Stimulated activated CD4-positive, alpha-beta T cell treated with anti-CD3 and anti-CD28 coated beads, Interleukin-12 subunit alpha, Interleukin-12 subunit beta, amount 100 ng/mL, for 48 hours (primary cell): ENCODE measurements around the gene CPPED1.
"Not testable (repeated sequence)": the region's sequence is repeated elsewhere in the genome, so short reads cannot be mapped to it uniquely, and the experiment has no call there.

Experiments used
- DNase-seq, 3 donors: peaks; one replicate each; pipeline ENCODE4 v3.0.0-alpha.2; 2020; ENCODE audit warnings: low read depth in 2 of 3, low spot score in 1 of 3

CPPED1 gene

GRCh38 chr16:12803203-12804093 lies at the start of gene CPPED1:
TSS of gene CPPED1 (minus strand) at chr16:12803887. CDS start at chr16:12803776, 111 bp downstream.
- DNase-seq, result peak; percentile 86 to 92 (median 87)

GRCh38 chr16:12850186-12850585 lies 46.5 kb upstream of the CPPED1 start:
- DNase-seq, result no peak

- no peak for DNase-seq
These were observed 42.9 kb upstream of the CPPED1 start for GRCh38 chr16:12846592-12846991.

GRCh38 chr16:12845282-12845681 lies 41.6 kb upstream of the CPPED1 start:
- no peak for DNase-seq

GRCh38 chr16:12837756-12838155 lies 34.1 kb upstream of the CPPED1 start:
- DNase-seq, result no peak

- DNase-seq, result no peak
These were observed 33.6 kb upstream of the CPPED1 start for GRCh38 chr16:12837291-12837690.

- no peak for DNase-seq
These were observed 30.2 kb upstream of the CPPED1 start for GRCh38 chr16:12833926-12834325.

- DNase-seq, result no peak
These were observed 25.6 kb upstream of the CPPED1 start for GRCh38 chr16:12829096-12829888.

GRCh38 chr16:12828206-12828605 lies 24.5 kb upstream of the CPPED1 start:
- DNase-seq, result no peak

GRCh38 chr16:12826559-12826958 lies 22.9 kb upstream of the CPPED1 start:
- DNase-seq, result no peak

GRCh38 chr16:12819126-12820117 lies 15.7 kb upstream of the CPPED1 start:
- peak; percentile 62 to 85 (median 73) for DNase-seq

- DNase-seq, result no peak
These were observed 14.6 kb upstream of the CPPED1 start for GRCh38 chr16:12818326-12818725.

GRCh38 chr16:12816791-12817214 lies 13.1 kb upstream of the CPPED1 start:
- not testable (repeated sequence) for DNase-seq

- DNase-seq, result no peak
These were observed 11.7 kb upstream of the CPPED1 start for GRCh38 chr16:12815361-12815760.

- not testable (repeated sequence) for DNase-seq
These were observed 10.0 kb upstream of the CPPED1 start for GRCh38 chr16:12813734-12814133.

- DNase-seq, result not testable (repeated sequence)
These were observed 9.6 kb upstream of the CPPED1 start for GRCh38 chr16:12813321-12813720.

- DNase-seq, result no peak
These were observed 8.0 kb upstream of the CPPED1 start for GRCh38 chr16:12811441-12812383.

GRCh38 chr16:12805066-12805465 lies 1.4 kb upstream of the CPPED1 start:
- no peak for DNase-seq

- DNase-seq, result no peak
These were observed 708 bp upstream of the CPPED1 start for GRCh38 chr16:12804395-12804794.

- DNase-seq, result no peak
These were observed 1.0 kb downstream of the CPPED1 start for GRCh38 chr16:12802661-12803060.
